Right lobe of liver (tissue), 4 donors: ENCODE results near the gene CAPN2.

Source experiments
- CTCF ChIP-seq, 4 donors: fragments of 200-600 bp in 3 of 4; fragments of 450-650 bp in 1 of 4; IDR thresholded peaks; one replicate each; pipeline versions ENCODE4 v1.5.1 to v1.8.0; 2016 to 2022; ENCODE audit warnings: antibody characterized with exemption in 4 of 4, mild to moderate bottlenecking in 2 of 4
- POLR2A ChIP-seq: fragments of 450-650 bp; IDR thresholded peaks from one replicate; pipeline ENCODE4 v1.6.1; 2017; ENCODE audit warnings: antibody characterized with exemption, mild to moderate bottlenecking
- donor health status: DM: no; HTN: no; CAD: no.
- donor health status: DM: no; HTN: no; CAD: no.
- donor health status: DM: no; HTN: yes; CAD: no.

- TF ChIP-seq CTCF (IDR thresholded peaks at IDR 0.05) (no peak), POLR2A (no peak)
Observed at GRCh38 chr1:223796210-223796609, 83.9 kb downstream of the CAPN2 start.
